Neural crest cell (in vitro differentiated cells): Measurements from ENCODE around the gene RTP3. TPM values are rescaled to one million over a fixed set of nuclear protein-coding genes. Genes with fewer than 3 reads are reported as not detected.
"Not testable (repeated sequence)": the region's sequence is repeated elsewhere in the genome, so short reads cannot be mapped to it uniquely, and the experiment has no call there.

ENCODE experiments used
- DNase-seq: peaks from one replicate; pipeline ENCODE4 v3.0.0; 2021; ENCODE audit warnings: low read depth, mixed read lengths, low spot score
- H3K27ac Mint-ChIP-seq: one replicate; pipeline ENCODE4 v1.8.0; 2021; ENCODE audit warnings: mild to moderate bottlenecking, mixed read lengths; ENCODE audit not compliant: unreplicated experiment
- H3K27me3 Mint-ChIP-seq: 2 replicates; pipeline ENCODE4 v1.8.0; 2021; ENCODE audit warnings: low read depth, mild to moderate bottlenecking, mixed read lengths
- H3K36me3 Mint-ChIP-seq: 2 replicates; pipeline ENCODE4 v1.8.0; 2021; ENCODE audit warnings: low read depth, mild to moderate bottlenecking, mixed read lengths
- H3K4me1 Mint-ChIP-seq: 2 replicates; pipeline ENCODE4 v1.8.0; 2021; ENCODE audit warnings: mixed read lengths
- H3K4me3 Mint-ChIP-seq: one replicate; pipeline ENCODE4 v1.8.0; 2021; ENCODE audit warnings: mild to moderate bottlenecking, mixed read lengths
- H3K9me3 Mint-ChIP-seq: 2 replicates; pipeline ENCODE4 v1.8.0; 2021; ENCODE audit warnings: mixed read lengths
- CTCF ChIP-seq: fragments of 200-600 bp; sonication (generic); conservative IDR thresholded peaks from 2 replicates; pipeline ENCODE4 v1.5.0; 2021; ENCODE audit warnings: antibody characterized with exemption, mild to moderate bottlenecking
- total RNA-seq: library from RNA; stranded (reverse); gene quantifications from 2 replicates; pipeline ENCODE4 v1.2.1, GENCODE V29; 2021

The RTP3 gene
- total RNA-seq, 1 donor from 2014 or later, result not detected

GRCh38 chr3:46542801-46543201 is 45.0 kb downstream of the RTP3 start:
- no peaks in the 10 kb centered on the region for H3K9me3 Mint-ChIP-seq
- H3K27ac Mint-ChIP-seq, result no peak overlapping the region
- H3K36me3 Mint-ChIP-seq, result no peaks in the 10 kb centered on the region
- no peaks in the 10 kb centered on the region for H3K4me1 Mint-ChIP-seq
- no peak for TF ChIP-seq CTCF
- no peak for DNase-seq
- peaks cover 25% of the 10 kb centered on the region for H3K27me3 Mint-ChIP-seq
- no peak overlapping the region for H3K4me3 Mint-ChIP-seq

GRCh38 chr3:46544771-46545503 is 47.2 kb downstream of the RTP3 start:
- Mint-ChIP-seq H3K27ac (no peak overlapping the region), H3K4me1 (no peaks in the 10 kb centered on the region), H3K4me3 (no peak overlapping the region), H3K36me3 (no peaks in the 10 kb centered on the region), H3K9me3 (peaks cover 6% of the 10 kb centered on the region), H3K27me3 (peaks cover 31% of the 10 kb centered on the region)
- DNase-seq, result no peak
- no peak for TF ChIP-seq CTCF

- H3K27ac Mint-ChIP-seq, result no peak overlapping the region
- TF ChIP-seq CTCF, result no peak
- H3K4me3 Mint-ChIP-seq, result no peak overlapping the region
- H3K36me3 Mint-ChIP-seq, result no peaks in the 10 kb centered on the region
- peaks cover 33% of the 10 kb centered on the region for H3K27me3 Mint-ChIP-seq
- no peak for DNase-seq
- H3K9me3 Mint-ChIP-seq, result peaks cover 10% of the 10 kb centered on the region
- no peaks in the 10 kb centered on the region for H3K4me1 Mint-ChIP-seq
These were observed 48.2 kb downstream of the RTP3 start for GRCh38 chr3:46545818-46546630.

GRCh38 chr3:46546896-46547440 is 49.2 kb downstream of the RTP3 start:
- no peak for TF ChIP-seq CTCF
- Mint-ChIP-seq H3K27me3 (peaks cover 33% of the 10 kb centered on the region), H3K9me3 (peaks cover 10% of the 10 kb centered on the region), H3K4me1 (no peaks in the 10 kb centered on the region), H3K36me3 (no peaks in the 10 kb centered on the region), H3K4me3 (no peak overlapping the region), H3K27ac (no peak overlapping the region)
- no peak for DNase-seq

- H3K27ac Mint-ChIP-seq, H3K4me1 Mint-ChIP-seq, H3K36me3 Mint-ChIP-seq, DNase-seq, H3K4me3 Mint-ChIP-seq: not testable (repeated sequence)
- Mint-ChIP-seq H3K27me3 (peaks cover 40% of the 10 kb centered on the region), H3K9me3 (peaks cover 10% of the 10 kb centered on the region)
These were observed 50.8 kb downstream of the RTP3 start for GRCh38 chr3:46548611-46549010.
